ENCODE data around the gene ATG5. TPM values are rescaled to one million over a fixed set of nuclear protein-coding genes. Genes with fewer than 3 reads are reported as not detected.
"Not testable (repeated sequence)": the region's sequence is repeated elsewhere in the genome, so short reads cannot be mapped to it uniquely, and the experiment has no call there.

The ATG5 gene
- polyA plus RNA-seq, 1 of the 3 experiments (the other 2 are of a cell fraction): 15.5 TPM

- Histone ChIP-seq H3K4me2 (peak overlapping the region; percentile 25), H3K4me3 (ENCODE audit: low read depth in 2 of 2, low read length in 1 of 2) (0 out of 4 replicates have a peak overlapping the region, but pooled peaks of 1 of the 2 experiments have one; percentile 20), H3F3A (replicated peaks; ENCODE audit: insufficient read depth) (peaks cover 59% of the 10 kb centered on the region), H3K9ac (peak overlapping the region; percentile 27; the same call in 1 of the 2 replicates), H3K4me1 (ENCODE audit: control insufficient read depth in 1 of 2, insufficient read depth in 2 of 2, low read depth in 1 of 2, low read length in 1 of 2) (peaks cover 35% of the 10 kb centered on the region in 2 experiments), H3K27ac (ENCODE audit: low read depth in 2 of 2, low read length in 1 of 2) (peak overlapping the region; percentile 8 to 91; a peak in 3 of 4 replicates), H3K36me3 (replicated peaks in 1 of 2; ENCODE audit: control insufficient read depth in 1 of 2, insufficient read depth in 2 of 2, low read length in 1 of 2) (peaks cover 7 to 20% of the 10 kb centered on the region in 2 experiments), H3K79me2 (ENCODE audit: insufficient read depth) (peaks cover 44% of the 10 kb centered on the region)
- TF ChIP-seq NFIC (IDR thresholded peaks at IDR 0.05; ENCODE audit: borderline replicate concordance): 0 out of 2 replicates have a peak, but pooled peaks have one; percentile 35
- 0 out of 2 replicates have a peak, but pooled peaks have one; percentile 21 for TF ChIP-seq RXRA (IDR thresholded peaks at IDR 0.05; ENCODE audit: borderline replicate concordance, low read depth)
- H3K9me2 ChIP-seq; H3K27me3 ChIP-seq (ENCODE audit: insufficient read depth); H3K9me3 ChIP-seq; H2AFZ ChIP-seq (ENCODE audit: low read depth); H4K20me1 ChIP-seq (ENCODE audit: insufficient read depth); DNase-seq; POLR2A ChIA-PET: not testable (repeated sequence)
- CTCF ChIA-PET: interaction anchor here (1.3 kb wide), 1 partner anchor 29 kb away, joined by 8 read pairs; no protein-coding TSS in a partner anchor
- WGBS (ENCODE audit: low lambda C conversion rate): 80% methylated on average over 8 of the region's 8 CpGs
Observed at GRCh38 chr6:106251531-106252255, 73.9 kb downstream of the ATG5 start.

GRCh38 chr6:106250953-106251352, 74.6 kb downstream of the ATG5 start:
- H3K27ac ChIP-seq (ENCODE audit: low read depth in 2 of 2, low read length in 1 of 2): no peak overlapping the region
- CTCF ChIA-PET: no interaction called here
- H3K79me2 ChIP-seq (ENCODE audit: insufficient read depth): peaks cover 37% of the 10 kb centered on the region

More at GRCh38 chr6:106250953-106251352, 74.6 kb downstream of the ATG5 start:
- Histone ChIP-seq H3K9me2 (no peaks in the 10 kb centered on the region), H3K27me3 (ENCODE audit: insufficient read depth) (no peaks in the 10 kb centered on the region), H4K20me1 (ENCODE audit: insufficient read depth) (no peaks in the 10 kb centered on the region), H3K36me3 (replicated peaks in 1 of 2; ENCODE audit: control insufficient read depth in 1 of 2, insufficient read depth in 2 of 2, low read length in 1 of 2) (peaks cover 7 to 20% of the 10 kb centered on the region in 2 experiments), H3K9me3 (no peaks in the 10 kb centered on the region), H3K4me3 (ENCODE audit: low read depth in 2 of 2, low read length in 1 of 2) (no peak overlapping the region), H3F3A (replicated peaks; ENCODE audit: insufficient read depth) (peaks cover 54% of the 10 kb centered on the region), H3K4me1 (ENCODE audit: control insufficient read depth in 1 of 2, insufficient read depth in 2 of 2, low read depth in 1 of 2, low read length in 1 of 2) (peaks cover 27 to 34% of the 10 kb centered on the region in 2 experiments), H3K9ac (no peak overlapping the region), H2AFZ (ENCODE audit: low read depth) (no peak overlapping the region), H3K4me2 (no peak overlapping the region)
- 100% methylated on average over 3 of the region's 4 CpGs for WGBS (ENCODE audit: low lambda C conversion rate)
- POLR2A ChIA-PET: no interaction called here
- TF ChIP-seq YY1 (IDR thresholded peaks at IDR 0.05; ENCODE audit: low read depth) (no peak), MXI1 (IDR thresholded peaks at IDR 0.05; ENCODE audit: low read depth, low read length) (no peak), CTCF (IDR thresholded peaks at IDR 0.05) (no peak), REST (IDR thresholded peaks at IDR 0.05; ENCODE audit: low read depth, low read length) (no peak), NRF1 (IDR thresholded peaks at IDR 0.05; ENCODE audit: low read depth, low read length) (no peak), USF1 (IDR thresholded peaks at IDR 0.05; ENCODE audit: borderline replicate concordance, low read depth) (no peak), FOSL2 (IDR thresholded peaks at IDR 0.05; ENCODE audit: borderline replicate concordance, low read depth) (no peak), IRF3 (IDR thresholded peaks at IDR 0.05; ENCODE audit: low read depth, low read length) (no peak), TCF12 (IDR thresholded peaks at IDR 0.05) (no peak), MAX (IDR thresholded peaks at IDR 0.05; ENCODE audit: low read depth) (no peak), JUND (IDR thresholded peaks at IDR 0.05) (no peak), RCOR1 (IDR thresholded peaks at IDR 0.05; ENCODE audit: low read length) (no peak), RAD21 (IDR thresholded peaks at IDR 0.05; ENCODE audit: low read length) (no peak)
- no peak for DNase-seq

Data from SK-N-SH (cell line).